Retinal pigment epithelial cell (primary cell): ENCODE measurements around the gene ROBO1.
"Not testable (repeated sequence)": the region's sequence is repeated elsewhere in the genome, so short reads cannot be mapped to it uniquely, and the experiment has no call there.

Source experiments
- DNase-seq: peaks from one replicate; pipeline ENCODE4 v3.0.0-alpha.2; 2010; ENCODE audit warnings: low read depth
- H3K4me3 ChIP-seq: 2 replicates; pipeline ENCODE4 v1.5.1; 2011; ENCODE audit warnings: mild to moderate bottlenecking, low read length, control low read depth, moderate library complexity
- TF ChIP-seq, protein P1 (sequence below): conservative IDR thresholded peaks from 2 replicates; pipeline ENCODE4 v1.5.1; 2011; ENCODE audit warnings: low read depth, low read length, control low read depth, inconsistent platforms

ROBO1 gene

DNA sequence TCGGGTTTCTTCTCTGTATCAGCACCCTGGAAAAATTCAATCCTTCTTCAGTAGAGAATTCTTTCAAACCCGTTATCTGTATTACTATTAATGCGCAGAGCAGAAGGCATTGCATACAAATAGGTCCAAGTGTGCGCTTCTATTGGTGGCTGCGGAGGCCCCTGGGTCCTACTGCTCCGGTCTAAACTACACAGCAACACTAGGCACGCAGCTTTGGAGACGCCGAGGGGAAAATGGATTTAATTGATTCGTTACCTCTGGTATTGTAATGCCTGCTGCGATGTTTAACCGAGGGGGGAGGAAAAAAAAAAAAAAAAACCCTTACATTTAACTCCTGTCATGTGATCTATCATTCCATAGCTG, at the start of gene ROBO1:
Gene ROBO1, minus strand, starts transcription at position 94 of the 363 bp plus-strand sequence.
- TF ChIP-seq, protein P1, sequence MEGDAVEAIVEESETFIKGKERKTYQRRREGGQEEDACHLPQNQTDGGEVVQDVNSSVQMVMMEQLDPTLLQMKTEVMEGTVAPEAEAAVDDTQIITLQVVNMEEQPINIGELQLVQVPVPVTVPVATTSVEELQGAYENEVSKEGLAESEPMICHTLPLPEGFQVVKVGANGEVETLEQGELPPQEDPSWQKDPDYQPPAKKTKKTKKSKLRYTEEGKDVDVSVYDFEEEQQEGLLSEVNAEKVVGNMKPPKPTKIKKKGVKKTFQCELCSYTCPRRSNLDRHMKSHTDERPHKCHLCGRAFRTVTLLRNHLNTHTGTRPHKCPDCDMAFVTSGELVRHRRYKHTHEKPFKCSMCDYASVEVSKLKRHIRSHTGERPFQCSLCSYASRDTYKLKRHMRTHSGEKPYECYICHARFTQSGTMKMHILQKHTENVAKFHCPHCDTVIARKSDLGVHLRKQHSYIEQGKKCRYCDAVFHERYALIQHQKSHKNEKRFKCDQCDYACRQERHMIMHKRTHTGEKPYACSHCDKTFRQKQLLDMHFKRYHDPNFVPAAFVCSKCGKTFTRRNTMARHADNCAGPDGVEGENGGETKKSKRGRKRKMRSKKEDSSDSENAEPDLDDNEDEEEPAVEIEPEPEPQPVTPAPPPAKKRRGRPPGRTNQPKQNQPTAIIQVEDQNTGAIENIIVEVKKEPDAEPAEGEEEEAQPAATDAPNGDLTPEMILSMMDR: no peak
- H3K4me3 ChIP-seq: peak within 1 kb of the TSS; percentile 69
- peak; percentile 14 for DNase-seq

DNA sequence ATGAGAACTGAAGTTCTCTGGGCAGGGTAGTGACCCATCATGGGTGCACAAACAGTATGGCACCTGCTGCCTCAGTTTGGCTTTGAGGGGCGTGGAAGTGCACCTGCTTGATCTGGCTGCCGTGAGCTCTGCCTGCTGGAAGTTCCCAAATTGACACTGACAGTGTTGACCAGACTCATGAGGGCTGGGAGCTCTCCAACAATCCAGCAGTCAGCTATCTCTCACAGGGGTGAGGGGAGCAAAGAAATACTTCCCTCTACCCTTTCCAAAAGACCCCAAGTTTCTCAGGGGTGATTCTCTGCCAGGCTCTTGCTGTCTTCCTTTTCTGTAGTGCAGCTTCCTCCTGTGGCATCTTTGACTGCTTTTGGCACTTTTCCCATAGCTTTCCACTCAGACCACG, 49.4 kb upstream of the ROBO1 start:
- TF ChIP-seq, protein P1: no peak

DNA sequence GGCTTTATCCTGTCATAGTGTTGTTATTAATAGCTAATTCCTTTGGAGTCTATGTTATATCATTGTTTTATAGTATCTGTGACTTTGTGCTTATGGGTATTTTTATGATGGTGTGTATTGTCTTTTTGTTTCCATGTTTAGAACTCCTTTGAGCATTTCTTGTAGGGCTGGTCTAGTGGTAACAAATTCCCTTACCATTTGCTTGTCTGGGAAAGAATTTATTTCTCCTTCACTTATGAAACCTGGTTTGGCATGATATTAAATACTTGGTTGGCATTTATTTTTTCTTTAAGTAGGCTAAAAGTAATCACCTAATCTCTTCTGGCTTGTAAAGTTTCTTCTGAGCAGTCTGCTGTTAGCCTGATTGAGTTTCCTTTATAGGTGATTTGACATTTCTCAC, 47.7 kb upstream of the ROBO1 start:
- DNase-seq: no peak
- TF ChIP-seq, protein P1: no peak
- H3K4me3 ChIP-seq: no peak overlapping the region

More for the DNA sequence above, 49.4 kb upstream of the ROBO1 start:
- DNase-seq: no peak
- no peak overlapping the region for H3K4me3 ChIP-seq

DNA sequence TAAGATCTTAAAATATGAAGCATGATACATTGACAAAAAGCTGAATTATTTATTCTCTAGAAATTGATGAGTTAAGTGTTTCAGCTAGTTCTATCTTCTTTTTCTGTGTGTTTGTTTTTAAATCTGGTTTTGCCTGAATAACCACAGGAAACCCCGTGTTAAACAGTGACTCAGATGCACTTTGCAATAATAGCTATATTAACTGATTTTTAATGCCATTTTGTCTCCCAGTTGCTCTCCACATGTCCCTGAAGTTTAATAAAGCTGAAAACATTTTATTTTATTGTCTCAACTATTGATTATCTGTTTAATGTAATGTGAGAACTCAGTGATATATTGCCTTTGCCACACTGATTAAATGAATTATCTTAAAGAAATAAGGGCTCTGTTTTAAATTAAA, 42.8 kb upstream of the ROBO1 start:
- DNase-seq: no peak
- TF ChIP-seq, protein P1: no peak
- no peak overlapping the region for H3K4me3 ChIP-seq

DNA sequence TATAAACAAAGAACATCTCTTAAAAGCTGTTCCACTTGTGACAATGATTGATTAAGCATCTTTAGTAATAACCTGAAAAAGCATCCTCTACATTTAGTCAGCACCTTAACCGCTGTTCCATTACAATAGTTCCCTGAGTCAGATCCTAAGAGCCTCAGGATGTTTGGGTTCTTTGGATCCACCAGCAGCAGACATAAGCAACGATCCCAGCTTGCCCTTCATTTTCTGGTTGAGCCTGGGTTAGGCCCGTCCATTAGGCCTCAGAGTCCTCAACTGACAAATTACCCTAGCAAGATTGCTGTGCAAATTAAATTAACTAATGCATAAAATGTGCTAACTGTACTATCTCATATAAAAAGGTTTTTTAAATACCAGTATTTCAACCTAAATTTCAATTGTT, 42.3 kb upstream of the ROBO1 start:
- no peak for DNase-seq
- no peak overlapping the region for H3K4me3 ChIP-seq
- TF ChIP-seq, protein P1: no peak

DNA sequence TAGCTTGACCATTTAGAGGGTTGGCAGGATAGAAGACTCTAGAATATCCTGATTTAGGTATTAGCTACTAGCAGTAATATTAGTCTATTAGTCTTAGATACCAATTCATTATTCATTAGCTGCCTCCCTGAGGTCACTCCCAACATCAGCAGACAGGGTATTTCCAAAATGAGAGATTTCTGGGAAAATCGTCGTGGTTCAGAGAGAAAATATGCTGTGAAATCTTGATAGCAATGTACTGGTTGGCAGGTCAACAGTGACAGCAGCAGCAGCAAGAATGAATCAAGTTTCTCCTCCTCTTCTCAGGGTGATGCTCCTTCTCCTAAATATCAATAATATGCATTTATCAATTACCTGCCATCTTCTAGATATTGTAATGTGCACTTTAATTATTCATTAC, 41.3 kb upstream of the ROBO1 start:
- H3K4me3 ChIP-seq: no peak overlapping the region
- DNase-seq: no peak
- TF ChIP-seq, protein P1: no peak

DNA sequence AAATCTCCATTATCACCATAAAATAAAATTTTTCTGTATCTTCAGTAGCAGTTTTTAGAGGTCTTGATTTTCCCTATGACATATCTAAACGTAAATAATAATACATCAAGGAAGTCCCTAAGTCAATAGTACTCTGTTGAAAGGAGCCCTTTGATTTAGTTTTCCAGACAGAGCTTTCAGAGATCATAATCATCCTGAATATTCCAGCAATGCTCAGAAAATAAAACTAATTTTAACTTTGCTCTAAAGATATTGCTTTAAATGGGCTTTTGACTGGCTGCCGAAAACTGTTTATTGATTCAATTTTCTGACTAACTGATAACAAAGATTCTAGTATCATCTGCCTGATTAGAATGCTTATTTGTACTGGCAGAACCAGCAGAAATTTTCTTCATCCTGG, 40.7 kb upstream of the ROBO1 start:
- DNase-seq: no peak
- TF ChIP-seq, protein P1: no peak
- H3K4me3 ChIP-seq: no peak overlapping the region

DNA sequence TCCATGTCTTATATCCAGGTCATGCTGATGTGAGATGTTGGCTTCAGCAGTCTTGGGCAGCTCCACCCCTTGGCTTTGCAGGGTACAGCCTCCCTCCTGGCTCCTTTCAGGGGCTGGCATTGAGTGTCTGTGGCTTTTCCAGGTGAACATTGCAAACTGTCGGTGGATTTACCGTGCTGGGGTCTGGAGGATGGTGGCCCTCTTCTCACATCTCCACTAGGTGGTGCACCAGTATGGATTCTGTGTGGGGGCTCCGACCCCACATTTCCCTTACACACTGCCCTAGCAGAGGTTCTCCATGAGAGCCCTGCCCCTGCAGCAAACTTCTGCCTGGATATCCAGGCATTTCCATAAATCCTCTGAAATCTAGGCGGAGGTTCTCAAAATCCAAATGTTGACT, 22.4 kb upstream of the ROBO1 start:
- H3K4me3 ChIP-seq, DNase-seq: not testable (repeated sequence)
